ENCODE measurements around the gene AMZ2. TPM values are rescaled to one million over a fixed set of nuclear protein-coding genes. Genes with fewer than 3 reads are reported as not detected.
"Not testable (repeated sequence)": the region's sequence is repeated elsewhere in the genome, so short reads cannot be mapped to it uniquely, and the experiment has no call there.

Gene AMZ2, protein sequence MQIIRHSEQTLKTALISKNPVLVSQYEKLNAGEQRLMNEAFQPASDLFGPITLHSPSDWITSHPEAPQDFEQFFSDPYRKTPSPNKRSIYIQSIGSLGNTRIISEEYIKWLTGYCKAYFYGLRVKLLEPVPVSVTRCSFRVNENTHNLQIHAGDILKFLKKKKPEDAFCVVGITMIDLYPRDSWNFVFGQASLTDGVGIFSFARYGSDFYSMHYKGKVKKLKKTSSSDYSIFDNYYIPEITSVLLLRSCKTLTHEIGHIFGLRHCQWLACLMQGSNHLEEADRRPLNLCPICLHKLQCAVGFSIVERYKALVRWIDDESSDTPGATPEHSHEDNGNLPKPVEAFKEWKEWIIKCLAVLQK
- 43.2 TPM for total RNA-seq

DNA sequence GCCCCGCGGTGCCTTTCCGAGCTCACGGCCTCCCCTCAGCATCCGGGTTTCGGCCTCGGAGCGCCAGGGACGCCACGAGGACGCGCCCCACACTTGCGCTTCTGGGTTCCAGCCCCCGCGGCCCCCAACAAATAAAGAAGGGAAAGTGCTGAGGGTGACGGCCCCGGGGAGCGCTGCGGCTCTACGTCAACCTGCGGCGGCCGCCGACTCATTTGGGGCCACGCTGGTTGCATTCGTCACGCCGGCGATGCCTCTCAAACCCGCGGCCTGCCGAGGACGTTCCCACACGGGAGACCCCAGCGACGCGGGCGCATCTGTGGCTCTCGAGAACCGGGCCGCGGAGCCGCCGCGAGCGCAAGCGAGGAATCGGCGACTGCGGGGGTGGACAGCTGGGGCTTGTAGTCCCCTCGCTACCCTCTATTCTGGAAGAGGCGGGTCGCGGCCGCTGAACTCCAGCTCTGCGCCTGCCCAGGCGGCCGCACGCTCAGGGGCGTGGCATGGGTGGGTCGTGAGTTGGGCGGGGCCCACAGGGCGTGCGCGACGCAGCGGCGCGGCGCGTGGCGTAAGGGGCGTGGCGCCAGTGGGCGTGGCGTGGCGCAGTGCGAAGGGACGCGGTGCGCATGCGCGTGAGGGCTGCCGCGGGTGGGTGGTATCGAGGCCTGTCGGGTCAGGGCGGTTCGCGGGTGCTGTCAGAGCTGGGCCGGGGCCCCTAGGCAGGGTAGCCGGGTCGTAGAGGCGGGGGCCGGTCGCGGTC, at the start of gene AMZ2:
TSS of gene AMZ2 (plus strand) at position 599 of the 754 bp plus-strand sequence. CDS start 2,145 bp downstream, outside the sequence.
- DNase-seq, result peak; percentile 98

DNA sequence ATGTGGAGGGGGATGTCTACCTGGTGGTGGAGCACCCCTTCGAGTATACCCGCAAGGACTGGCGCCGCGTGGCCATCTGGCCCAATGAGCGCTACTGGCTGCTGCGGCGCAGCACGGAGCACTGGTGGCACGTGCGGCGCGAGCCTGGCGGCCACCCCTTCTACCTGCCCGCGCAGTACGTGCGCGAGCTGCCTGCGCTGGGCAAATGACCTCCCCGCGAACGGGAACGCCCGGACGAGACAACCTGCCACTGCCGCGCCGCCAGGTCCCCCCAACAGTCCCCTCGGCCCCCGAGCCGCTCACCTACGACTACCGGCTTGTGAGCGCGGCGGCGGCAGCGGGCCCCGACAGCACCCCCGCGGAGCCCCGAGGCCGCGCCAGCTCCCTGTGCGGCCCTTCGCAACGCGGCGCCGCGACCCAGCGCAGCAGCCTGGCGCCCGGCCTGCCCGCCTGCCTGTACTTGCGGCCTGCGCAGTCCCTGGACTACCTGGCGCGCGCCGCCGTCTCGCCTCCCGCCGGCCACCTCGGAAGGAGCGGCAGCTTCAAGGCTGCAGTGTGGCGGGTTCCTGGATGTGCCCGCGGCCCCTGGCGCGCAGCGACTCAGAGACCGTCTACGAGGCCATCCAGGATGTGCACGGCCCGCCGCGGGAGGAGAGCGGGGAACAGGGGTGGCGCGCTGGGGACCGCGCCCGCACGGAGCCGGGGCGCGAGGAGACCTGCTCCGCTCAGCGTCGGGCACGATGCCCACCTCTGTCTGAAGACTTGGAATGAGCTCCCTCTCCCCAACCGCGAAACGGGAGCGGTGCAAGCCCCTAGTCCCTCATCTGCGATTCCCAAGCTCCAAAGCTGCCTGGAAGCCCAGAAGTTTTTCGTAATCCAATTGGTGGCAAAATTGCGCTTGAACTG, 48.7 kb upstream of the AMZ2 start:
- DNase-seq, result no peak

GRCh38 chr17:68199837-68200688, 47.8 kb upstream of the AMZ2 start:
- DNase-seq, result no peak

GRCh38 chr17:68200689-68201417, 47.0 kb upstream of the AMZ2 start:
- DNase-seq, result peak; percentile 85

GRCh38 chr17:68201418-68201771, 46.4 kb upstream of the AMZ2 start:
- DNase-seq, result not testable (repeated sequence)

DNA sequence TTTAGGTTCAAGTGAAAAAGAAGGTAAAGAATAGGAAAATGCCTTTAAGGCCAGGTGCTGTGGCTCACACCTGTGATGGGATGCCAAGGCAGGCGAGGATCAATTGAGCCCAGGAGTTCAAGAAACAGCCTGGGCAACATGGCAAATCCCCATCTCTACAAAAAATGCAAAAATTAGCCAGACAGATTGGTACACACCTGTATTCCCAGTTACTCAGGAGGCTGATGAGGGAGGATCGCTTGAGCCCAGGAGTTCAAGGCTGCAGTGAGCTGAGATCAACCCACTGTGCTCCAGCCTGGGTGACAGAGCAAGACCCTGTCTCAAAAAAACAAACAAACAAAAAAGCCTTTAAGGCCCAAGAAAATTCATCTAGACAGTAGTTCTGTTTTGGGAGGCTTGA, 45.5 kb upstream of the AMZ2 start:
- DNase-seq, result not testable (repeated sequence)

- peak; percentile 55 for DNase-seq
These were observed 43.1 kb upstream of the AMZ2 start for GRCh38 chr17:68204736-68205135.

DNA sequence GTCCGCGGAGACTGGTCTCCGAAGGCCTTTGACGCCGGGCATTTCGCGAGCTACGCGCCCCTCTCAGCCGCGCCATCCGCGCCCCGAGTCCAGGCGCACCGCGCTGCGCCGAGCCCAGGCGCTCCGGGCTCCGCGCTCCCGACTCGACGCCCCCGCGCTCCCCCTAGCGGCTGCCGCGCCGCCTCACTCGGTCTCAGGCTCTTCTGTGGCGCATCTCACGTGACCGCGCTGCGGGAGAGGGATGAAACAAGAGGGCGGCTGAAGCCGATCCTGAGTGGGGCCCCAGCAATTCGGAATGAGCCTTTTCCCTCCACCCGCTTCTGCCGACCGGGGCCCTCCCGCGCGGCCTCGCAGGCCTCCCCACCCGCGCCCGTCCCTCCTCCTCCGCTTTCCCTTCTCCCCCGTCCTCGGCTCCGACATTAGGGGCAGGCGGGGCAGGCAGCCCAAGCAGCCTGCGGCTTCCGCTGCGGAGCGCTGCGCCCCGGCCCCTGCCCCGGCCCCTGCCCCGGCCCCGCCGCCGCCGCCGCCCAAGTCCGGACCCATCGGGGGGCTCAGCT, 42.5 kb upstream of the AMZ2 start:
- peak; percentile 97 for DNase-seq

GRCh38 chr17:68205808-68206720, 41.8 kb upstream of the AMZ2 start:
- DNase-seq, result peak; percentile 32

DNA sequence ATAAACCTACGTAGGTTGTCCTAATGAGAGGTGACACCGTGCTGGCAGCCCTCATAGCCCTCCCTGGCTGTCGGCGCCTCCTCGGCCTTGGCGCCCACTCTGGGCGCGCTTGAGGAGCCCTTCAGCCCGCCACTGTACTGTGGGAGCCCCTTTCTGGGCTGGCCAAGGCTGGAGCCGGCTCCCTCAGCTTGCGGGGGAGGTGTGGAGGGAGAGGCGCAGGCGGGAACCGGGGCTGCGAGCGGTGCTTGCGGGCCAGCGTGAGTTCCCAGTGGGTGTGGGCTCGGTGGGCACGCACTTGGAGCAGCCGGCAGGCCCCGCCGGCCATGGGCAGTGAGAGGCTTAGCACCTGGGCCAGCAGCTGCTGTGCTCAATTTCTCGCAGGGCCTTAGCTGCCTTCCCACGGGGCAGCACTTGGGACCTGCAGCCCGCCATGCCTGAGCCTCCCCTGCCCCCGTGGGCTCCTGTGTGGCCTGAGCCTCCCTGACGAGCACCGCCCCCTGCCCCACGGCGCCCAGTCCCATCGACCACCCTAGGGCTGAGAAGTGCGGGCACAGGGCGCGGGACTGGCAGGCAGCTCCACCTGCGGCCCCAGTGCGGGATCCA, 40.1 kb upstream of the AMZ2 start:
- no peak for DNase-seq

- DNase-seq, result not testable (repeated sequence)
These were observed 39.2 kb upstream of the AMZ2 start for GRCh38 chr17:68208651-68209050.

DNA sequence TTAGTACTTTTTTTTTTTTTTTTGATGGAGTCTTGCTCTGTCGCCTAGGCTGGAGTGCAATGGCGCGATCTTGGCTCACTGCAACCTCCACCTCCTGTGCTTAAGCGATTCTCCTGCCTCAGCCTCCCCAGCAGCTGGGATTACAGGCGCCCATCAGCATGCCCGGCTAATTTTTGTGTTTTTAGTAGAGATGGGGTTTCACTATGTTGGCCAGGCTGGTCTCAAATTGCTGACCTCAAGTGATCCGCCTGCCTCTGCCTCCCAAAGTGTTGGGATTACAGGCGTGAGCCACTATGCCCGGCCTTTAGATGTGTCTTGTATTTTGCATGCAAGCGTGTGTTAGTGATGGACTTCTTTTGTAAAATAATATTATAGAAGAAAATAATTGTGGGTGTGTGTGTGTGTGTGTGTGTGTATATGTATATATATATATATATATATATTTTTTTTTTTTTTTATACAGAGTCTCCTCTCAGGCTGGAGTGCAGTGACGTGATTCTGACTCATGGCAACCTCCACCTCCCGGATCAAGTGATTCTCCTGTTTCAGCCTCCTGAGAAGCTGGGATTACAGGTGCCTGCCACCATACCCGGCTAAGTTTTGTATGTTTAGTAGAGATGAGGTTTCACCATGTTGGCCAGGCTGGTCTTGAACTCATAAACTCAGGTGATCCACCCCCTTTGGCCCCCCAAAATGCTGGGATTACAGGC, 38.5 kb upstream of the AMZ2 start:
- not testable (repeated sequence) for DNase-seq

DNA sequence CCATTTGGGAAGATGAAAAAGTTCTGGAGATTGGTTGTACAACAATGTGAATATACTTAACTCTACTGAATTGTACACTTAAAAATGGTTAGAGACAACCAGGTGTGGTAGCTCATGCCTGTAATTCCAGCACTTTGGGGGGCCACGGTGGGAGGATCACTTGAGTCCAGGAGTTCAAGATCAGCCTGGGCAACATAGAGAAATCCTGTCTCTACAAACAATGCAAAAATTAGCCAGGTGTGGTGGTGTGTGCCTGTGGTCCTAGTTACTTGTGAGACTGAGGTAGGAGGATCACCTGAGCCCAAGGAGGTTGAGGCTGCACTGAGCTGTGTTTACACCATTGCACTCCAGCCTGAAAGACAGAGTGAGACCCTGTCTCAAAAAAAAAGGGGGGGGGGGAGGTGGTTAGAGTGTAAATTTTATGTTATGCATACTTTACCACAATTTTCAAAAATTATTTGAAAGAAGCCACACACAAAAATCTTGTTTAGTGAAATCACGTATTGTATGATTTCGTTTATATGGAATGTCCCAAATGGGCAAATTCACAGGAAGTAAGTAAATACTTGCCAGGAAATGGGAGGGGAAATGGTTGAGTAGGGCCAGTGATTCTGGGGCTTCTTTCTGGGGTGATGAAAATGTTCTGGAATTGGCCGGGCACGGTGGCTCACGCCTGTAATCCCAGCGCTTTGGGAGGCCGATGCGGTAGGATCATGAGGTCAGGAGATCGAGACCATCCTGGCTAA, 37.1 kb upstream of the AMZ2 start:
- no peak for DNase-seq

DNA sequence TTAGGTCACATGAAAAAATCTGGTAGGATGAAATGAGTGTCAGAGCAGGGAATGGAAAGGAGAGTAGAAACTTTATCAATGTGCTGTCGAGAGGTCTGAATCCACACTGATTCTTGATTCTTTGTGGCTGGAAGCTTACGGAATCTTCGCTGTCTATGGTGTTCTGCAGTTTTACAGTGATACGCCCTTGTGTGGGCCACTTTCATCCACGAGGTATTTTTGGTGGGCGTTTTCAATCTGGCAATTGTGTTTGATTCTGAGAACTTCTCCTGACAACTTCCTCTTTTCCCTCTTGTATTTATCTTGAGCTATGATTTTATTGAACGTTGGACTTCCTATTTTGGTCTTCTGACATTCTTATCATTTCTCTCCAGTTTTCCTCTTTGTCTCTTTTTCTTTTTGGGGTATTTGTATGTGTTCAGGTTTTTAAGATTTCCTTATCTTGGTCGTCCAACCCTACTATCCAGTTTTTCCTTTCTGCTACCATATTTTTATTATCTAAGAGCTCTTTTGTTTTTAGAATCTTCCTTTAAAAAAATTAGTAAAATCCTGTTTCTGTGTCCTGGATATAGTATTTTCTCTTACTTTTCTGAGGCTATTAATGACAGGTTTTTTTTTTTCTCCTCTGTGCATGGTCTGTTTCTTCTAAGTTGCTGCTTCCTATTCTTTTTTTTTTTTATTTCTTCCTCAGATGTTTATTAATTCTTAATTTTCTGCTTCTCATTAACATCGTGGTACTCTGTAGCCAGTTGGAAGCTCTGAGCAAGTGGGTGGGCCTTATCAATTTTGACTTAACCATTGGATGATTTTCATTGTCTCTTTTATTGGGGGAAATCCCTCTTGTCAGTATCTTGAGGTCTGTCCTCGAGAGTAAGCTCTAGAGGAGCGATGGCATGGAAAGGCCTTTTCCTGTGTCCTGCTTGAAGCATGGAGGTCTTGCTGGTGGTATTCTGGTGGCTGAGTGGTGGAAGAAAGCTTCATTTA, 34.1 kb upstream of the AMZ2 start:
- DNase-seq, result not testable (repeated sequence)

GRCh38 chr17:68215453-68215852, 32.4 kb upstream of the AMZ2 start:
- not testable (repeated sequence) for DNase-seq

DNA sequence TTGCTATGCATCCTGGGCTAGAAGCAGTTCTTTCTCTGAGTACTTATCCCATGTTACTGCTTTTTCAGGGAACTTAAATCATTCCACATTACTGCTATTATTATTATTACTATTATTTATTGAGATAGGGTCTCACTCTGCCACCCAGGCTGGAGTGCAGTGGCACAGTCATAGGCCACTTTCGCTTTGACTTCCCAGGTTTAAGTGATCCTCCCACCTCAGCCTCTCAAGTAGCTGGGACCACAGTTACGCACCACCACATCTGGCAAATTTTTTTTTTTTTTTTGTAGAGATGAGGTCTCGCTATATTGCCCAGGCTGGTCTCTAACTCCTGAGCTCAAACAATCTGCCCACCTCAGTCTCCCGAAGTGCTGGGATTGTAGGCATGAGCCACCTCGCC, 28.4 kb upstream of the AMZ2 start:
- DNase-seq, result not testable (repeated sequence)
